GM21528 (cell line): Measurements from ENCODE around the gene SPG11.
"Not testable (repeated sequence)": the region's sequence is repeated elsewhere in the genome, so short reads cannot be mapped to it uniquely, and the experiment has no call there.

ENCODE experiments used
- ATAC-seq: cut with Tn5 transposase; IDR thresholded peaks from one replicate; pipeline ENCODE4 v1.9.1; 2021; ENCODE audit warnings: mild to moderate bottlenecking, moderate library complexity; ENCODE audit not compliant: unreplicated experiment, low FRiP score

The SPG11 gene

GRCh38 chr15:44663410-44664308, at the start of gene SPG11:
Gene SPG11, minus strand, starts transcription at chr15:44663662. Its CDS starts 15 bp downstream, at chr15:44663647.
- peak; percentile 80 for ATAC-seq

GRCh38 chr15:44712346-44713005, 49.0 kb upstream of the SPG11 start:
- no peak for ATAC-seq

GRCh38 chr15:44711743-44712345, 48.4 kb upstream of the SPG11 start:
- peak; percentile 21 for ATAC-seq

GRCh38 chr15:44711096-44711742, 47.8 kb upstream of the SPG11 start, which contains the start of the genes B2M and PATL2:
Gene B2M, plus strand, starts transcription at chr15:44711517. Its CDS starts 30 bp downstream, at chr15:44711547.
Gene PATL2, minus strand, starts transcription at chr15:44711323. Its CDS starts 34,833 bp downstream, at chr15:44676490.
- peak; percentile 83 for ATAC-seq

DNA sequence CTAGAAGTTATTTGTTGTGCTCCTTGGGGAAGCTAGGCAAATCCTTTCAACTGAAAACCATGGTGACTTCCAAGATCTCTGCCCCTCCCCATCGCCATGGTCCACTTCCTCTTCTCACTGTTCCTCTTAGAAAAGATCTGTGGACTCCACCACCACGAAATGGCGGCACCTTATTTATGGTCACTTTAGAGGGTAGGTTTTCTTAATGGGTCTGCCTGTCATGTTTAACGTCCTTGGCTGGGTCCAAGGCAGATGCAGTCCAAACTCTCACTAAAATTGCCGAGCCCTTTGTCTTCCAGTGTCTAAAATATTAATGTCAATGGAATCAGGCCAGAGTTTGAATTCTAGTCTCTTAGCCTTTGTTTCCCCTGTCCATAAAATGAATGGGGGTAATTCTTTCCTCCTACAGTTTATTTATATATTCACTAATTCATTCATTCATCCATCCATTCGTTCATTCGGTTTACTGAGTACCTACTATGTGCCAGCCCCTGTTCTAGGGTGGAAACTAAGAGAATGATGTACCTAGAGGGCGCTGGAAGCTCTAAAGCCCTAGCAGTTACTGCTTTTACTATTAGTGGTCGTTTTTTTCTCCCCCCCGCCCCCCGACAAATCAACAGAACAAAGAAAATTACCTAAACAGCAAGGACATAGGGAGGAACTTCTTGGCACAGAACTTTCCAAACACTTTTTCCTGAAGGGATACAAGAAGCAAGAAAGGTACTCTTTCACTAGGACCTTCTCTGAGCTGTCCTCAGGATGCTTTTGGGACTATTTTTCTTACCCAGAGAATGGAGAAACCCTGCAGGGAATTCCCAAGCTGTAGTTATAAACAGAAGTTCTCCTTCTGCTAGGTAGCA, 47.0 kb upstream of the SPG11 start:
- no peak for ATAC-seq

DNA sequence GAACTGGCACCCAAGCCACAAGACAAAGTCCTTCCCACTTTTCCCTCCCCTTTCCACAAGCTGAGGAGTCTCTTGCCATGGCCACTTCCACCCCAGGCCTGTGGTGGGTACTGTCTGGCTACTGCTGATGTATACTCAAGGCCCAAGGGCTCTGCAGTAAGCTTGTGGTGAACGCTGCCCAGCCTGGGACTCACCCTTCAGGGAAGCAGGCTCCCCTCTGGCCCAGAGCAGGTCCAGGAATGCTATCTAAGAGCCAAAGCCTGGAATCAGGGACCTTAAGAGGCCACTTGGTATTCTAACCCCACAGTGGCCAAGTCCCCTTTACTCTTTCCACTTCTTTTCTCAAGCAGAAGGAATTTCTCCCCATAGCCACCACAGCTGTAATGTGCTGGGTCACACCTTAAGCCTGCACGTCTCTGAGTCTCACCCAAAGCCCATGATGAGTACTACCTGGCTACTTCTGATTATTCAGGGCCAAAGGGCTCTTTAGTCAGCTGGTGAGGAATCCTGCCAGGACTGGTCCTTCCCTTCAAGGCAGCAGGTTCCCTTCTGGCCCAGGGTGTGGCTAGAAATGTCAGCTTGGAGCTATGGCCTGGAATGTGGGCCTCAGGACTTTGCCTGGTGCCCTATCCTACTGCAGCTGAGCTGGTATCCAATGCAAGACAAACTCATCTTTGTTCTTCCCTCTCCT, 43.6 kb upstream of the SPG11 start:
- ATAC-seq = no peak

GRCh38 chr15:44706401-44706800, 42.9 kb upstream of the SPG11 start:
- ATAC-seq = no peak

GRCh38 chr15:44705986-44706385, 42.5 kb upstream of the SPG11 start:
- ATAC-seq = no peak

- ATAC-seq = not testable (repeated sequence)
These were observed 37.2 kb upstream of the SPG11 start for GRCh38 chr15:44700676-44701075.

DNA sequence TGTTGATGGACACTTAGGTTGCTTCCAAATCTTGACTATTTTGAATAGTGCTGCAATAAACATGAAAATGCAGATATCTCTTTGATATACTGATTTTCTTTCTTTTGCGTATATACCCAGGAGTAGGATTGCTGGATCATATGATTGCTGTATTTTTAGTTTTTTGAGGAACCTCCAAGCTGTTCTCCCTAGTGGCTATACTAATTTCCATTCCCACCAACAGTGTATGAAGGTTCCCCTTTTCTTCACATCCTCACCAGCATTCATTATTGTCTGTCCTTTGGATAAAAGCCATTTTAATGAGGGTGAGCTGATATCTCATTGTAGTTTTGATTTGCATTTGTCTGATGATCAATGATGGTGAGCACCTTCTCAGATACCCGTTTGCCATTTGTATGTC, 35.2 kb upstream of the SPG11 start:
- no peak for ATAC-seq

- no peak for ATAC-seq
These were observed 33.6 kb upstream of the SPG11 start for GRCh38 chr15:44697014-44697413.

GRCh38 chr15:44695294-44695693, 31.8 kb upstream of the SPG11 start:
- no peak for ATAC-seq

DNA sequence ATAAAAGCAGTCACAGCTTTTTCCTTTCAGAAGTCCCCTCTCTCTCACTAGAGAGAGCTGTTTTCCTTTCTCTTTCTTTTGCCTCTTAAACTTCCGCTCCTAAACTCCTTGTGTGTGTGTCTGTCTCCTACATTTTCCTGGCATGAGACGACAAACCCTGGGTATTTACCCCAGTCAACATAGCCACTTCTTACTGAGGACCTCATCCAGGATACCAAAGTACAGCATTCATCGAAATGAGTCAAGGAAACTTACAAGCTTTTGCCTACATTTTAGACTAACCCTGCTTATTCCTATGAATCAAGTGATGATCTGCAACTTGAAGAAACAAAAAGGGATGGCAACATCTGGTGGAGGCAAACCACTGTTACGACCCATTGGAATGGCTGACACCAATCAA, 31.0 kb upstream of the SPG11 start:
- ATAC-seq = no peak

GRCh38 chr15:44692659-44693058, 29.2 kb upstream of the SPG11 start:
- no peak for ATAC-seq

DNA sequence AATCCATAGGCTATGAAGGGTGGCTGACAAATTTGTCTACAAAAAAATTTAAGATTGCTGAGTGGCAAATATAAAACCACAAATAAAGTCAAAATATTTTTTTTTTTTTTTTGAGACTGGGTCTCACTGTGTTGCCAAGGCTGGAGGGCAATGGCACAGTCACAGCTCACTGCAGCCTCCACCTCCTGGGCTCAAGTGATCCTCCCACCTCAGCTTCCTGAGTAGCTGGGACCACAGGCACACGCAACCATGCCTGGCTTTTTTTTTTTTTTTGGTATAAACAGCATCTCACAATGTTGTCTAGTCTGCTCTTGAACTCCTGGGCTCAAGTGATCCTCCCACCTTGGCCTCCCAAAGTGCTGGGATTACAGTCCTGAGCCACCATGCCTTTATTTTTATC, 26.8 kb upstream of the SPG11 start:
- ATAC-seq = not testable (repeated sequence)

DNA sequence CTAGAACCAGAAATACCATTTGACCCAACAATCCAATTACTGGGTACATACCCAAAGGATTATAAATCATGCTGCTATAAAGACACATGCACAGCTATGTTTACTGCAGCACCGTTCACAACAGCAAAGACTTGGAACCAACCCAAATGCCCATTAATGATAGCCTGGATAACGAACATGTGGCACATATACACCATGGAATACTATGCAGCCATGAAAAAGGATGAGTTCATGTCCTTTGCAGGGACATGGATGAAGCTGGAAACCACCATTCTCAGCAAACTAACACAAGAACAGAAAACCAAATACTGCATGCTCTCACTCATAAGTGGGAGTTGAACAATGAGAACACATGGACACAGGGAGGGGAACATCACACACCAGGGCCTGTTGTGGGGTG, 25.9 kb upstream of the SPG11 start:
- ATAC-seq = not testable (repeated sequence)

- ATAC-seq = not testable (repeated sequence)
These were observed 19.6 kb upstream of the SPG11 start for GRCh38 chr15:44682809-44683682.

DNA sequence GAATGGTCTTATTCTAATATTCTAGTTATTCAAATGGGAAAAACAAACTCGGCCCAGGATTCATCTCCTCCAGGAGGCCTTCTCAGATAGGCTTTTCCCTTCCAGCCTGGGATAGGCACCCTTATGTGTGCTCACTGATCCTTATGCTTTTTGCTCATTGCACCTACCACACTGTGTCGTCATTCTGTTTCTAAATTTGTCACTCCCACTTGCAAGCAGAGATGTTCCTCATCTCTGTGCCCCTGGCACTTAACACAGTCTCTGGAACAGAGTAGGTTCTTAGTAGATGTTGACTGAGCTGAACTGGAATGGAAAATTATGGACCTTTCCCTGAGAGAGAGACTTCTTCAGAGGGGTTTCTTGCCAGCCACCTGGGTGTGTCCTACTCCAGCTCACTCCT, 18.7 kb upstream of the SPG11 start:
- no peak for ATAC-seq
